ENCODE results near the gene LRRC8A.

GRCh38 chr9:128847803-128848202, 34.1 kb upstream of the LRRC8A start:
- TF ChIP-seq CTCF (IDR thresholded peaks at IDR 0.05) = no peak
- no peak for TF ChIP-seq POLR2A (IDR thresholded peaks at IDR 0.05)

All from right lobe of liver (tissue), 4 donors.